Measurements from ENCODE around the gene KNDC1.
"Not testable (repeated sequence)": the region's sequence is repeated elsewhere in the genome, so short reads cannot be mapped to it uniquely, and the experiment has no call there.

Gene KNDC1

GRCh38 chr10:133141958-133142340 lies 18.1 kb upstream of the KNDC1 start:
- DNase-seq: no peak

- DNase-seq: no peak
These were observed 17.4 kb upstream of the KNDC1 start for GRCh38 chr10:133142523-133143199.

- no peak for DNase-seq
These were observed 16.9 kb upstream of the KNDC1 start for GRCh38 chr10:133143200-133143533.

- DNase-seq: no peak
These were observed 16.5 kb upstream of the KNDC1 start for GRCh38 chr10:133143546-133143945.

- DNase-seq: no peak
These were observed 15.2 kb upstream of the KNDC1 start for GRCh38 chr10:133144771-133145170.

- no peak for DNase-seq
These were observed 9.8 kb upstream of the KNDC1 start for GRCh38 chr10:133150226-133150625.

- no peak for DNase-seq
These were observed 9.4 kb upstream of the KNDC1 start for GRCh38 chr10:133150656-133151055.

GRCh38 chr10:133151071-133151470 lies 8.9 kb upstream of the KNDC1 start:
- not testable (repeated sequence) for DNase-seq

GRCh38 chr10:133151543-133151972 lies 8.5 kb upstream of the KNDC1 start:
- no peak for DNase-seq

GRCh38 chr10:133154411-133154810 lies 5.6 kb upstream of the KNDC1 start:
- no peak for DNase-seq

GRCh38 chr10:133154996-133155778 lies 4.8 kb upstream of the KNDC1 start:
- DNase-seq: no peak

- DNase-seq: no peak
These were observed 3.1 kb upstream of the KNDC1 start for GRCh38 chr10:133156674-133157579.

- no peak for DNase-seq
These were observed 2.2 kb upstream of the KNDC1 start for GRCh38 chr10:133157662-133158436.

GRCh38 chr10:133158437-133158755 lies 1.6 kb upstream of the KNDC1 start:
- DNase-seq: no peak

GRCh38 chr10:133158756-133159610 lies 1.0 kb upstream of the KNDC1 start:
- DNase-seq: peak; percentile 23

- DNase-seq: no peak
These were observed 439 bp upstream of the KNDC1 start for GRCh38 chr10:133159611-133159949.

GRCh38 chr10:133160826-133161471 lies 930 bp downstream of the KNDC1 start:
- DNase-seq: no peak

GRCh38 chr10:133161486-133162109 lies 1.6 kb downstream of the KNDC1 start:
- DNase-seq: no peak

GRCh38 chr10:133162178-133162909 lies 2.3 kb downstream of the KNDC1 start:
- DNase-seq: no peak

All from COR-L47 (cell line).